Osteoblast (primary cell): ENCODE data around the gene CSMD2. TPM values are rescaled to one million over a fixed set of nuclear protein-coding genes. Genes with fewer than 3 reads are reported as not detected.
"Not testable (repeated sequence)": the region's sequence is repeated elsewhere in the genome, so short reads cannot be mapped to it uniquely, and the experiment has no call there.

Source experiments
- DNase-seq: peaks from one replicate; pipeline ENCODE4 v3.0.0; 2011; ENCODE audit warnings: low spot score, mixed read lengths; ENCODE audit not compliant: insufficient read length; ENCODE audit errors: missing footprints
- H2AFZ ChIP-seq: 2 replicates; pipeline ENCODE4 v1.6.0; 2011; ENCODE audit warnings: mild to moderate bottlenecking, low read length
- H3K27ac ChIP-seq: 2 replicates; pipeline ENCODE4 v1.5.1; 2011; ENCODE audit warnings: mild to moderate bottlenecking, low read depth, low read length, moderate library complexity
- H3K27me3 ChIP-seq: 2 replicates; pipeline ENCODE4 v1.6.0; 2012; ENCODE audit warnings: mild to moderate bottlenecking, control low read depth, inconsistent platforms, low read length, moderate library complexity; ENCODE audit not compliant: insufficient read depth
- H3K36me3 ChIP-seq: 2 replicates; pipeline ENCODE4 v1.5.1; 2011; ENCODE audit warnings: mild to moderate bottlenecking, low read length, control low read depth, moderate library complexity; ENCODE audit not compliant: insufficient read depth
- H3K4me1 ChIP-seq: 2 replicates; pipeline ENCODE4 v1.5.1; 2011; ENCODE audit warnings: mild to moderate bottlenecking, low read length, control low read depth, moderate library complexity; ENCODE audit not compliant: insufficient read depth
- H3K4me2 ChIP-seq: 2 replicates; pipeline ENCODE4 v1.6.0; 2011; ENCODE audit warnings: mild to moderate bottlenecking, low read length; ENCODE audit not compliant: insufficient read depth
- H3K4me3 ChIP-seq: fragments of 200-600 bp; sonication (generic); 3 replicates; pipeline ENCODE4 v1.5.1; 2012; ENCODE audit warnings: mild to moderate bottlenecking, low read length, inconsistent platforms; ENCODE audit not compliant: insufficient read depth
- H3K79me2 ChIP-seq: 2 replicates; pipeline ENCODE4 v1.6.0; 2012; ENCODE audit warnings: mild to moderate bottlenecking, low read length, control low read depth, inconsistent platforms; ENCODE audit not compliant: insufficient read depth
- H3K9me3 ChIP-seq: 2 replicates; pipeline ENCODE4 v1.5.1; 2011; ENCODE audit warnings: low read depth, low read length, control low read depth
- H4K20me1 ChIP-seq: 2 replicates; pipeline ENCODE4 v1.6.0; 2012; ENCODE audit warnings: mild to moderate bottlenecking, low read length, control low read depth; ENCODE audit not compliant: insufficient read depth
- CTCF ChIP-seq: IDR thresholded peaks from 2 replicates; pipeline ENCODE4 v1.5.1; 2011; ENCODE audit warnings: mild to moderate bottlenecking, low read depth, low read length, moderate library complexity; ENCODE audit errors: extremely low read depth
- total RNA-seq: library from RNA; depleted of rRNA; stranded (reverse); fragments of >200 nt; gene quantifications from 2 replicates; pipeline ENCODE4 v1.2.3, GENCODE V29; 2012

Gene CSMD2
- total RNA-seq, 1 donor: 0.36 TPM

DNA sequence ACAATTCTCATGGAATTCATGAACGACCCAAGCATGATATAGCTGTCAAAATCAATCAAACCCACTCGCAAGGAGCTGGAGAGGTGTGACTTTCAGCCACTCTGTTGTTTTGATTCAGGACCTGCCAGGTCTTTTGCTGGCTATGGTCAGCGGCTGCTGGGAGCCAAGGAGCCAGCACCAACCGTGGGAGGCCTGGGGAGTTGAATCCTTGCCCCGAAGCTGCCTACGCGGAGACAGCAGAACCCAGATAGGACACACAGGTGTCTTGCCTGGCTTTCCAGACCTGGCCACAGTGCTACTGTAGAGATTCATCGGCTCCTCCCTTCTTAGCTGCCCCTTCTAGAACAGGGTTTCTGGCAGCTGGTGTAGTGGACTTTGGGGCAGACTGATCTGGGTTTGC lies 649.9 kb downstream of the CSMD2 start:
- no peaks in the 10 kb centered on the region for H3K36me3 ChIP-seq
- no peaks in the 10 kb centered on the region for H3K9me3 ChIP-seq
- DNase-seq: no peak
- peaks cover 4% of the 10 kb centered on the region for H3K4me1 ChIP-seq
- no peak overlapping the region for H3K4me3 ChIP-seq
- H3K79me2 ChIP-seq: no peaks in the 10 kb centered on the region
- H3K4me2 ChIP-seq: no peak overlapping the region
- no peak overlapping the region for H2AFZ ChIP-seq
- H3K27ac ChIP-seq: no peak overlapping the region
- no peak for TF ChIP-seq CTCF
- H4K20me1 ChIP-seq: no peaks in the 10 kb centered on the region
- H3K27me3 ChIP-seq: no peaks in the 10 kb centered on the region

- no peaks in the 10 kb centered on the region for H4K20me1 ChIP-seq
- no peak for TF ChIP-seq CTCF
These were observed 652.6 kb downstream of the CSMD2 start for GRCh38 chr1:33512226-33513011.

DNA sequence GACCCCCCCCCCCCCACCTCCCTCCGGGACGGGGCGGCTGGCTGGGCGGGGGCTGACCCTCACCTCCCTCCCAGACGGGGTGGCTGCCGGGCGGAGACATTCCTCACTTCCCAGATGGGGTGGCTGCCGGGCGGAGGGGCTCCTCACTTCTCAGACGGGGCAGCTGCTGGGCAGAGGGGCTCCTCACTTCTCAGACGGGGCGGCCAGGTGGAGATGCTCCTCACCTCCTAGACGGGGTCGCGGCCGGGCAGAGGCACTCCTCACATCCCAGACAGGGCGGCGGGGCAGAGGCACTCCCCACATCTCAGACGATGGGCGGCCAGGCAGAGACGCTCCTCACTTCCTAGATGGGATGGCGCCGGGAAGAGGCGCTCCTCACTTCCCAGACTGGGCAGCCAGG lies 655.8 kb downstream of the CSMD2 start:
- not testable (repeated sequence) for H3K36me3 ChIP-seq

More at GRCh38 chr1:33512226-33513011, 652.6 kb downstream of the CSMD2 start:
- Histone ChIP-seq H3K27me3 (no peaks in the 10 kb centered on the region), H3K79me2 (no peaks in the 10 kb centered on the region), H3K9me3 (no peaks in the 10 kb centered on the region), H3K4me3 (no peak overlapping the region), H3K36me3 (no peaks in the 10 kb centered on the region), H3K27ac (no peak overlapping the region), H2AFZ (no peak overlapping the region), H3K4me2 (no peak overlapping the region), H3K4me1 (no peaks in the 10 kb centered on the region)
- no peak for DNase-seq

GRCh38 chr1:33508151-33508550 lies 656.9 kb downstream of the CSMD2 start:
- no peaks in the 10 kb centered on the region for H3K4me1 ChIP-seq
- H3K27me3 ChIP-seq: no peaks in the 10 kb centered on the region
- H3K36me3 ChIP-seq: no peaks in the 10 kb centered on the region
- H2AFZ ChIP-seq: no peak overlapping the region
- H3K79me2 ChIP-seq: no peaks in the 10 kb centered on the region
- no peak overlapping the region for H3K4me2 ChIP-seq
- H3K9me3 ChIP-seq: no peaks in the 10 kb centered on the region
- no peak for TF ChIP-seq CTCF
- no peaks in the 10 kb centered on the region for H4K20me1 ChIP-seq
- no peak for DNase-seq
- H3K4me3 ChIP-seq: no peak overlapping the region
- no peak overlapping the region for H3K27ac ChIP-seq

More for the DNA sequence above, 655.8 kb downstream of the CSMD2 start:
- H2AFZ ChIP-seq, DNase-seq, H3K79me2 ChIP-seq, H3K27me3 ChIP-seq, H3K4me3 ChIP-seq, H3K9me3 ChIP-seq, H3K27ac ChIP-seq, H4K20me1 ChIP-seq, H3K4me1 ChIP-seq, H3K4me2 ChIP-seq: not testable (repeated sequence)
